ENCODE results near the gene BBIP1. TPM values are rescaled to one million over a fixed set of nuclear protein-coding genes. Genes with fewer than 3 reads are reported as not detected.

The BBIP1 gene
- total RNA-seq, 1 donor from 2014 or later = 37.1 TPM

GRCh38 chr10:110863956-110864355 is 55.0 kb downstream of the BBIP1 start:
- no peak for DNase-seq (ENCODE audit: low read depth)

GRCh38 chr10:110863361-110863760 is 55.6 kb downstream of the BBIP1 start:
- no peak for DNase-seq (ENCODE audit: low read depth)

DNA sequence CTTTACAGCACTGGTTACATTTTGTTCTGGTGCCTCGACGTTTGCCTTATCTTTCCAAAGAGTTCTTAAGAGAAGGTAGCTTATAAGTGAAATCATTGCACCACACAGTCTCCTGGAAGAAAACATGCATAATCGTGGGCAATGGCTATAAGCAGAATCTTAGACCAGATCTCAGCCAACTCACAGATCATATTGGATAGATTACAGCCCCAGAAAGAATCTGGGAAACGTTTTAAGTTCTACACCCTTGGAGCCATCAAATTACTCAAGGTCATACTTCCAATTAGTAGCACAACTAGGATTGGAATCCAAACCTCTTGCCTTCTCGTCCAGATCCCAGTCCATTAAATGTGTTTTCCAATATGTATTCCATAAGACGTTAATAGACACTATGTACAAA is 56.0 kb downstream of the BBIP1 start:
- no peak for DNase-seq (ENCODE audit: low read depth)

DNA sequence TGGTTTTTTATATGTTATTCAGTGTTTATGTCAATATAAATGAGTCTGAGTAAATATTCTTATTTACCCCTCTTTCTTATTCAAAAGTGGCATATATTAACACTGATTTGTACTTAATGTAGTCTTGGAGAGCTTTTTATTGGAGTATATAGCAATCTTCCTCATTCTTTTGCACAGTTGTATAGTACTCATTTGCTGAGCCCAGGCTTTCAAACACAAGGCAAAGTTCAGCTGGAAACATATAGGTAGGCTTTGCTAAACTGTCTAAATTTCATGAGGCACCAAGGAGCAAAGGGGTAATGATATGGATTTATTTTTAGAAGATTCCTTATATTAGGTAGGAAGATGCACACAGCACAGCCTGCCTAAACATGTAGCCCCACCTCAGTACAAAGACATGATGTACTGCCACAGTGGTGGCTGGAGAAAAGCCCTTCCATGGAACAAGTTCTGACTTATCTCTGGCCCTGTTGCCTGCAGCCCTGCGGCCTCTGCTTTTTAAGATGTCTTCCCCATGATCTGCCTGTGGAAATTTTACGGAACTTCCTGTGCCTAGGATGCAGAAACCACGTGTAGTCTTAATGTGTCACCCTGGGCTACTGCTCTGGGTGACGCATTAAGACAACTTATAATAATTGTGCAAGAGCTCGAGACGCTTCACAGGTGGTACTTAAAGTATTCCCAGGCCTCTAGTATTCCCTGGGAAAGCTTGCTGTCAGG is 56.9 kb downstream of the BBIP1 start:
- no peak for DNase-seq (ENCODE audit: low read depth)

- no peak for DNase-seq (ENCODE audit: low read depth)
These were observed 57.5 kb downstream of the BBIP1 start for GRCh38 chr10:110861476-110861875.

DNA sequence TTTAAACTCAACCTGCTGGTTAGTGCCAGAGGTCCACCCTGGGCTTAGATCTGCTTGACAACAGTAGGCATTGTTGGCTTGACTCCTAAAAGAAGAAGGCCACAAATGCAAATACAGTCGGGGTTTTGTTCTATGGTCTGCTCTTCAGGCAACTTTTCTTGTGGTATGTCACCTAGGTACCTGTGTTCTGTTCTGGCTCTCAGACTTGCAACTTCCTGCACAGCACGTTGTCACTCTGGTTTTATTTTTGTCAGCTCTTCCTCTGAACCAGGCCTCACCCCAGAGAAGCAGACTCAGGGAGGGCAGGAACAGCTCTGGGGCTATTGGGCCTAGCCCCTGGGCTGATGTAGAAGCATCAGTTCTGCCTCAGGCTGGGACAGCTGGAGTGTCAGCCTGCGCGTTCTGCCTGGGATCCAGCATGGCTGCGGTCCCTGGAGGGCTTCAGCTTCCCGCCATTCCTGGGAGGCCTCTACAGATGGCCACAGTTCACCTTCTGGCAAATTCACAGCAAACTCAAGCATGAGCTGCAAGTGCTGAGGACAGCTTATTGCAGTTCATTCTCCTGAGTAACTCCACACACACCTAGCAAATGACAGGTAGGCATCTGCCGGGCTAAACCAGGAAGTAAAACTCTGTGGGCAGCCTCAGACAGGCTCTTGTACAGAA is 58.3 kb downstream of the BBIP1 start:
- DNase-seq (ENCODE audit: low read depth) = no peak

DNA sequence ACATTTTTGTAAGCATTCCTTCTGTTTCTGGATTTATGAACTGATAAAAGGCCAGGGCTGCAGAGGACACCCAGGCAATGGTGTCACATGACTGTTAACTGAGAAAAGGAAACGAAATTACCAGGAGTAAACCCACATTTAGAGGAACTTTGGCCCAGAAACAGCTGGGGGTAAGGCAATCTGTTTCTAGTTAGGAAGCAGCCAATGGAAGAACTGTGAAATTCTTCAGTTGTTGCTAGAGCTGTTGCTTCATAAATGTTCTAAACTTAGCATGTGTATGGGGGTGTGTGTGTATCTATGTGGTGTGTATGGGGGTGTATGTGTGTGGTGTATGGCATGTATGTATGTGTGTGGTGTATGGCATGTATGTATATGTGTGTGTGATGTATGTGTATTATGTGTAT is 59.0 kb downstream of the BBIP1 start:
- DNase-seq (ENCODE audit: low read depth) = peak; percentile 59

- no peak for DNase-seq (ENCODE audit: low read depth)
These were observed 59.6 kb downstream of the BBIP1 start for GRCh38 chr10:110859206-110859972.

DNA sequence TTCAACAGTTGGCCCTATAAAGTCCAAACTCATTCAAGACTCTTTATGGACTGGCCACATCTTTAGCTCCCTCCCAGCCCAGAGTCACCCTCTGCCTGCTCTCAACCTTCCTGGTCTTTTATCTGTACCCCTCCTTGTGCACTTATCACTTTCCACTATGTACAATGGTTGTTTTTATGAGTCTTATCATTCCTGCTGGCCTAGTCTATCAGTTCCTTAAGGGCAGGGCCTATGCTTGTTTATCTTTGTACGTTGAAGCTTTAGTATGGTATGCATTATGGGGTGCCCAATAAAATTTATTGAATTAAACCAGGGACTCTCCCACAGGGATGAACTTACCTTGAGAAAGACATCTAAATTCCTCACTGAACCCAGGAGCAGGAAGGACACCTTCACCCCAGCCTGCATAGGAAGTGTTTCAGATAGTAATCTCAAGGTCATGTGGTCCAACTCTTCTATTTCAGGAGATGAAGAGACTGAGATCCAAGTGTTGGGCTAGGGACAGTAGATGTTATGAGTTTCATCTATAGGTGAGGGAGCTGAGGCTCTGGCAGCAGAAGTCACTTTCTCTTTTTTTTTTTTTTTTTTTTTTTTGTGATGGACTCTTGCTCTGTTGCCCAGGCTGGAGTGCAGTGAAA is 60.6 kb downstream of the BBIP1 start:
- DNase-seq (ENCODE audit: low read depth) = no peak

DNA sequence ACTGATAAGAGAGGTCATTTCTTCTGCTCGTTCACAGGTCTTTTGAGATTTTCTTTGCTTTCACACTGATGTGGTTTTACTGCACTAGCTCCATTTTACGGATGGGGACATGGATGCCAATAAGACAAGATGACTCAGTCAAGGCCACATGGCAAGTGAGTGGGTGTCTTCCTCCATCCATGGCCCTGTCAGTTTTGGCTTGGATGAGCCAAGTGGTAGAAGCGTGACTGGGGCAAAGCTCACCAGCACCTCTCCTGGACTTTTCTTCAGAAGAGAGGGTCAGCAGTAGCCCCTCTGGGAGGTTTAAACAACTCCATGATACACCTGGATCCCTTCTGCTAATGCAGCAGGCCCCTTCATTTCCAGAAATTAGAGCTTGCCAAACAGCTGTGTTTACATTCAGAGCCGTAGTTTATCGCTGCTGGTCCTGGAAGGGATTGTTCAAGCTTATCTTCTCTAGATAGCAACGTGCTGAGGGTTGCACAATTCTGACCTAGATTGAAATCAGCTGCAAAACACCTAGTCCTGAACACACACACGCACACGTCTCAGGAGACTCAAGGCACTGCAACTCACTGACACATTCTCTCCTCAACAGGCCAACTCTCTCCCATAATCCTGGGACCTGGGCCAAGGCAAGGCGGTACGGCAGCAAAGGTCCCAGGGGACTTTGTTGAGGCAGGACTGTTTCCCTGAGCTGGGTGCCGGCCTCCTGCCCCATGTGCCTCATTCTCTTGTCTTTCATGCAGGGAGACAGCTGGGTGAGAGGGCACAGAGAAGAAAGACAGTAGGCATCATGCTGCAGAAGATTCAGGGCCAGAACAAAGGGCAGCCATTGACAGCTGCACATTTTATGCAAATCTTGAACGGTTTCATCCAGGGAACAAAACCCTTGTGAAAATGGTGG is 61.5 kb downstream of the BBIP1 start:
- DNase-seq (ENCODE audit: low read depth) = no peak

DNA sequence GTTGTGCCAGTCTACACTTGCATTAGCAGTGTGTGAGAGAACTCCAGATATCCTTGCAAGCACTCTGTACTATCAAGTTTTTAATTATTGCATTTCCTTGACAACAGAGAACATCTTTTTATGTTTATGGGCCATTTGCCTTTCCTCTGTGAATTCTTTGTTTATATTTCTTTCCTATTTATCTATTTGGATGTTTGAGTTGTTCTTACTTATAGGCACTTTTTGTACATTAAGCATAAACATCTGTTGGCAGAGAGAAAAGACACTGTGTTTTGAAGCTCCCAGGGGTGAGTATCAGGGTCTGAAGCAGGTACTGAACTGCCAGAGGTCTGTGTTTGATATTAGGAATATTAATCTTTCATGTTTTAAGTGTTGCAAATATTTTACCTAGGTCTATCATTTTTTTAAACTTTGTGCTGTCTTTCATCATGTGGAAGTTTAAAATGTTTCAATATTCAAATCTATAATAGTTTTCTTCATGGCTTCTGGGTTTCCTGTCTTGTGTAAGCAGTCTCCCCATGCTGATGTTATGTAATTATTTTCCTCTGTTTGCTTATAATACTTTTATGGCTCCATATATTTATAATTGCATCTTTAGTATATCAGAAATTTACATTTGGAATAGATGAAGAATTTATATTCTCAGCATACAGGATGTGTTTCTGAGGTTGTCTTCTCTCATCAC is 64.9 kb downstream of the BBIP1 start:
- no peak for DNase-seq (ENCODE audit: low read depth)

GRCh38 chr10:110852947-110853346 is 66.0 kb downstream of the BBIP1 start:
- no peak for DNase-seq (ENCODE audit: low read depth)

DNA sequence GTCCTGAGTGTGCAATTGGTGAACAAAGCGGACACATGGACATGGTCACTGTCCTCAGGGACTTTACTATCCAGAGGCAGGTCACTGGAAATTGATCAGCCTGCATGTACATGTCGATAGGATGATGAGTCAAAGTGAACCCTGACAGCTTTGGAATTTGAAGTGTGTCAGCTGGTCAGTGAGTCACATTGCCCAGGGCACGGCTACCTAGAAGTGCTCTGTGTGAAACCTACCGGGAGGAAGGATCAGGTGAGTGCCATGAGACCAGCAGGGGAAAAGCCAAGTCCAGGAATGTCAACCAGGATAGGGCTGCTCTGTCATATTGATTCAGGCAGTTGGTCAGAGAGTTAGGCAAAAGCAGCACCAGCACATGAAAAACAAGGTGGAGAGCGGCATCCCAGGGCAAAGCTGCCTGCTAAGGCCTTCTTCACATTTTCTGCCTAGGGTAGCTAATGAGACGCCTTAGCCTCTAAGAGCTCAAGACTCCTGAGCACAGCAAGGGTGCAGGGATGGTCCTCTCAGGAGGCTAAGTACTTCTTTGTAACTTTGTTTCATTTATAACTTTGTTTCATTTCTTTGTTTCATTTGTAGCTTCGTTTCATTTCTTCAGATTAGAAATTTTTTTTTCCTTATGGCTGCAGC is 66.6 kb downstream of the BBIP1 start:
- DNase-seq (ENCODE audit: low read depth) = peak; percentile 97

DNA sequence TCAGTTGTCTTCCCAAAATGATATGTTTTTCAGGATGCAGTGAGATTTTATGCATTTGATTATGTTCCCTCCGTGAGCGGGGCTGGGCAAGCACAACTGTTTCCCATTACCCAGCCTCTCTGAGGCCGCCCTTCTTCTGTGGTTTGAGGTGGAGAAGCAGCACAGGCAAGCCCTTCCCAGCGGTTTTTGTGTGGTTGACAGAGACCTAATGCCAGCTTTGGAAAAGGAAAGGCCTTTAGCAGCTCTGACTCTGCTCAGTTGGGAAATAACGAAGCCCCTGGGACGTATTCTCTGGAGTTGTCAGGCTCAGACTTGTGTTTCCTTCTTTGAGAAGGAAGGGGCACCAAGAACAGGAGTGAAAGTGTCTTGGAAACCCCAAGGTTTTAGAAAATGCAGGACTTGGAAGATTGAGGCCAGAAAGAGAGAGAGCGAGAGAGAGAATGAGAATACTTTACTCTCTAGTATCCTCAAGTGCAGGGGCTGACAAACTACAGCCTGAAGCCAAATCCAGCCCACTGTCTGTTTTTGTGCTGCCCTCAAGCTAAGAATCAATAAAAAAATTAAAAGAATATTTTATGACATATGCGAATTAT is 67.9 kb downstream of the BBIP1 start:
- no peak for DNase-seq (ENCODE audit: low read depth)

- peak; percentile 86 for DNase-seq (ENCODE audit: low read depth)
These were observed 68.9 kb downstream of the BBIP1 start for GRCh38 chr10:110850099-110850498.

Measured in renal cortical epithelial cell (primary cell).